Activated CD4-positive, alpha-beta T cell treated with anti-CD3 and anti-CD28 coated beads for 36 hours (primary cell): ENCODE data around the gene RAB8A. TPM values are rescaled to one million over a fixed set of nuclear protein-coding genes. Genes with fewer than 3 reads are reported as not detected.

Experiments
- ATAC-seq: fragments of 200-7000 bp; cut with Tn5 transposase; one replicate; pipeline ENCODE4 v1.10.0; 2021; ENCODE audit warnings: mild to moderate bottlenecking, moderate library complexity
- CTCF ChIA-PET: fragments of 350-600 bp; sonication (Branson Sonifier 250); formaldehyde crosslinking; loops from one replicate; lab custom pipeline; 2021; ENCODE audit warnings: antibody characterized with exemption; lab: Charles Lee
- POLR2A ChIA-PET: fragments of 350-600 bp; sonication (Branson Sonifier 250); formaldehyde crosslinking; loops from one replicate; lab custom pipeline; 2021; ENCODE audit warnings: antibody characterized with exemption, inconsistent platforms; lab: Charles Lee
- DNase-seq: peaks from one replicate; pipeline ENCODE4 v3.0.0-alpha.2; 2020
- H3K27ac Mint-ChIP-seq: one replicate; pipeline ENCODE4 v1.8.0; 2021; ENCODE audit warnings: mixed read lengths
- H3K27me3 Mint-ChIP-seq: one replicate; pipeline ENCODE4 v1.8.0; 2021; ENCODE audit warnings: mixed read lengths
- H3K36me3 Mint-ChIP-seq: one replicate; pipeline ENCODE4 v1.8.0; 2021; ENCODE audit warnings: low read depth, mixed read lengths
- H3K4me1 Mint-ChIP-seq: one replicate; pipeline ENCODE4 v1.8.0; 2021; ENCODE audit warnings: mixed read lengths
- H3K4me3 Mint-ChIP-seq: one replicate; pipeline ENCODE4 v1.8.0; 2021; ENCODE audit warnings: mild to moderate bottlenecking, moderate library complexity, mixed read lengths
- H3K9me3 Mint-ChIP-seq: one replicate; pipeline ENCODE4 v1.8.0; 2021; ENCODE audit warnings: low read depth, mixed read lengths
- intact Hi-C, 2 experiments: fragments of 100-400 bp; cut with DNase I in 1 of 2; cut with micrococcal nuclease in 1 of 2; formaldehyde crosslinking; loops; one replicate each; pipeline versions ENCODE4 v1.14.2 to v1.15.1; 2022 to 2024; cut with DNase I, micrococcal nuclease
- total RNA-seq, 2 experiments: library from RNA; stranded (reverse); gene quantifications; one replicate each; pipeline ENCODE4 v1.2.3, GENCODE V29; 2021

RAB8A gene
- total RNA-seq, 2 experiments from 2014 or later, result 165 to 218 TPM

DNA sequence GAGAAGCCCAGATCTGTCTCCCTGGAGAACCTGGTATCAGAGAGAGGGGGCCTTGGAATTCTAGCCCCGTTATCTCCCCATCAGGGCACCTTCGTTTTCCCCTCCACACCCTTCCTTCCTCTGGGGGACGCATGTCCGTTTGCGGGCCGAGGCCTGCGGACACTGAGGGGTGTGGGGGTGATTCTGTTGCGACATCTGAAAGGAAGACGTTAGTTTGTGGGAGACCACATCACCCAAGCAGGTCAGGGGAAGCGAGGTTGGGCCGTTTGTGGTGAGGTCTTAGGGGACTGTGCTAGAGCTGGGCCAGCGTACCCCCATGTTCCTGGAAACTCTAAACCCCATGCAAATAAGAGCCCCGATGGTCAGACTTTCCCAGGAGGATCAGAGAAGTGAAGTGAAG, 28.1 kb downstream of the RAB8A start:
- ChIA-PET POLR2A (no interaction called here), CTCF (interaction anchor here (0.6 kb wide), 1 partner anchor 105 kb away, joined by 3 read pairs; no protein-coding TSS in a partner anchor)
- H3K4me3 Mint-ChIP-seq, result no peak overlapping the region
- ATAC-seq (no peak), DNase-seq (no peak)
- intact Hi-C loops, result loop anchor here in 1 of 2 experiments (5.0 kb wide), 1 partner anchor 33 kb away; the partner anchor contains the start of gene CIB3
- no peaks in the 10 kb centered on the region for H3K27me3 Mint-ChIP-seq
- H3K36me3 Mint-ChIP-seq, result peaks cover 5% of the 10 kb centered on the region
- peak overlapping the region; percentile 10 for H3K27ac Mint-ChIP-seq
- peaks cover 2% of the 10 kb centered on the region for H3K9me3 Mint-ChIP-seq
- H3K4me1 Mint-ChIP-seq, result peaks cover 13% of the 10 kb centered on the region

- ATAC-seq (no peak), DNase-seq (no peak)
- intact Hi-C loops, result no loop called here
- Mint-ChIP-seq H3K36me3 (peaks cover 2% of the 10 kb centered on the region), H3K27ac (no peak overlapping the region), H3K4me3 (no peak overlapping the region), H3K9me3 (peaks cover 2% of the 10 kb centered on the region), H3K4me1 (peaks cover 21% of the 10 kb centered on the region), H3K27me3 (no peaks in the 10 kb centered on the region)
- POLR2A ChIA-PET, result interaction anchor here (0.6 to 1.0 kb wide), 3 partner anchors 13 to 70 kb away, joined by 3 to 5 read pairs (median 4); no protein-coding TSS in a partner anchor
- CTCF ChIA-PET, result no interaction called here
These were observed 29.4 kb downstream of the RAB8A start for GRCh38 chr19:16141043-16141442.

DNA sequence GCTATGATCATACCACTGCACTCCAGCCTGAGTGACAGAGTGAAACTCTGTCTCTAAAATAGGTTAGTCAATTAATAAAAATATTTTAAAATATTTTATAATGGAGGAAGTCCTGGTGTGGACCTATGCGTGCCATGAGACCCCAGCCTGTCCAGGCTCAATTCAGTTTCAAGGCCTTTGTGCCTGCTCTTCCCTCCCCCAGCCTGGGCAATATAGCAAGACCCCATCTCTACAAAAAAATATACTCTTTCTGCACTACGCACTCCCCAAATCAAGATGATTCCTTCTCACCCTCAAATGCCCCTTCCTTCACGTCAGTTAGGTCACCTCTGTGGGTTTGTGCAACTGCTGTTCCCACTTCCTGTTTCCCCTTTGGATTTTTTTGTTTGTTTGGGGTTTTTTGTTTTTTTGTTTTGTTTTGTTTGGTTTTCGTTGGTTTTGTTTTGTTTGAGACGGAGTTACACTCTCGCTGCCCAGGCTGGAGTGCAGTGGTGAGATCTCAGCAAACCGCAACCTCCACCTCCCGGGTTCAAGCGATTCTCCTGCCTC, 30.4 kb downstream of the RAB8A start:
- POLR2A ChIA-PET, result interaction anchor here (0.6 to 0.8 kb wide), 2 partner anchors 23 to 305 kb away, joined by 3 to 4 read pairs; no protein-coding TSS in a partner anchor

DNA sequence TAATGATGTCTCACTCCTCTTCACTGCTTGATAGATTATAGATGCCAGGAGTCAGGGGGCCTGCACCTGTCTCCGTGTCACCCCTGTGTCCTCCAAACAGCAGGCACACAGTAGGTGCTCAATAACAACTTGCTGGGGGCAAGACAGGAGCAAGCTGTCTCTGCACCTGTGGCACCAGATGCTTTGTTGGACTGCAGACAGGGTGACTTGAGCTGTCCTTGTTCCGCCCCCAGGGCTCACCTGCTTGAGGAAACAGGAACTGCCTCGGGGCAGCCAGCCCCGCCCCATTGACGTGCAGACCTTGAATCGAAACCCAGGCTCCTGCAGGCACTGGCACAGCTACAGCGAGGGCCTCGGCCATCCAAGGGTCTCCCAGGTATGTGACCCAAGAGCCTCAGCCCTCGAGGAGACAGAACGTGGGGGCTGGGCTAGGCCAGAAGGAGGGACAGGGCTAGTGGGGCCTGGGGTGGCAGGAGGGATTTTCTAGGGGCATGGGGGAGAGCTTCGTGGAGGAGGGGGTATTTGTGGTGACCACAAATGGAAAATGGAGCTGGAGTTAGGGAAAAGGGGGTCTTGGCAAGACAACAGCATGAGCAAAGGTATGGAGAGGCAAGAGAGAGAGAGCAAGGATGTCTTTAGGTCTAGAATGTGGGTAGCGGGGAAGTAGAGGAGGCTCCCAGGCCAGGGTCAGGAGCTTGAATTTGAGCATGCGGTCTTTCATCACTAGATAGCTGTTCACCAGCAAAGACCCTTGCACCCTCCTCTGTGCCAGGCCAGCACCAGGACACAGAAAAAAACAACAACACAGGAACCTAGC, 31.9 kb downstream of the RAB8A start, which contains the start of gene HSH2D:
Gene HSH2D, plus strand, starts transcription at position 287 of the 817 bp plus-strand sequence. CDS start 5,066 bp downstream, outside the sequence.
- peaks cover 24% of the 10 kb centered on the region for H3K4me1 Mint-ChIP-seq
- no peaks in the 10 kb centered on the region for H3K27me3 Mint-ChIP-seq
- H3K36me3 Mint-ChIP-seq, result peaks cover 7% of the 10 kb centered on the region
- ChIA-PET CTCF (interaction anchor here (0.6 to 2.0 kb wide), 5 partner anchors 25 to 509 kb away, joined by 3 to 9 read pairs (median 4); no protein-coding TSS in a partner anchor), POLR2A (interaction anchor here (2.4 kb wide), 1 partner anchor 10 kb away, joined by 6 read pairs; no protein-coding TSS in a partner anchor)
- H3K4me3 Mint-ChIP-seq, result peak within 1 kb of the TSS; percentile 94
- ATAC-seq (peak; percentile 100), DNase-seq (peak; percentile 91)
- H3K9me3 Mint-ChIP-seq, result peaks cover 2% of the 10 kb centered on the region
- peak within 1 kb of the TSS; percentile 93 for H3K27ac Mint-ChIP-seq
- intact Hi-C loops, result loop anchor here in 1 of 2 experiments (1.0 kb wide), 2 partner anchors 24 to 42 kb away; partner anchors contain the start of gene FAM32A

More for the DNA sequence above, 30.4 kb downstream of the RAB8A start:
- Mint-ChIP-seq H3K27ac (no peak overlapping the region), H3K36me3 (peaks cover 5% of the 10 kb centered on the region), H3K27me3 (no peaks in the 10 kb centered on the region), H3K4me1 (peaks cover 24% of the 10 kb centered on the region), H3K4me3 (no peak overlapping the region), H3K9me3 (peaks cover 2% of the 10 kb centered on the region)
- intact Hi-C loops, result no loop called here
- CTCF ChIA-PET, result no interaction called here
- DNase-seq (no peak), ATAC-seq (no peak)

DNA sequence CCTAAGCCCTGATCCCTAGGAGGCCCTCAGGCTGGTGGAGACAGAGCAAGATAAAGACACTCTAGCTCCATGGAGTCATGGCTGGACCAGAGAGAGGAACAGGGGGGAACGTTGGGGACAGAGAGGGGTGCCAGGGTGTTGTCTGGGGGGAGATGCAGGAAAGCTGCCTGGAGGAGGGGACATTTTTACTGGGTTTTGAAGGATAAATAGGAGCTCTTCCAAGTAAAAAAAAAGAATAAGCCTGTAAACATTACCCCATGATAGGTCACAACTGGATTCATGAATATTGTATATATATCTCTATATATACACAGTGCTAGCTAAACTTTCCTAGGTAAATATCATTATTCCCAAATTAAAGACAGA, 32.5 kb downstream of the RAB8A start:
- H3K9me3 Mint-ChIP-seq, result peaks cover 2% of the 10 kb centered on the region
- intact Hi-C loops, result no loop called here
- ATAC-seq, result peak; percentile 17
- ChIA-PET POLR2A (interaction anchor here (2.4 kb wide), 1 partner anchor 9 kb away, joined by 6 read pairs; no protein-coding TSS in a partner anchor), CTCF (interaction anchor here (0.7 to 2.0 kb wide), 3 partner anchors 25 to 103 kb away, joined by 4 to 9 read pairs (median 5); no protein-coding TSS in a partner anchor)
- peaks cover 10% of the 10 kb centered on the region for H3K36me3 Mint-ChIP-seq
- DNase-seq, result no peak
- H3K4me3 Mint-ChIP-seq, result peak overlapping the region; percentile 94
- H3K4me1 Mint-ChIP-seq, result peaks cover 24% of the 10 kb centered on the region
- H3K27ac Mint-ChIP-seq, result peak overlapping the region; percentile 93
- H3K27me3 Mint-ChIP-seq, result no peaks in the 10 kb centered on the region

DNA sequence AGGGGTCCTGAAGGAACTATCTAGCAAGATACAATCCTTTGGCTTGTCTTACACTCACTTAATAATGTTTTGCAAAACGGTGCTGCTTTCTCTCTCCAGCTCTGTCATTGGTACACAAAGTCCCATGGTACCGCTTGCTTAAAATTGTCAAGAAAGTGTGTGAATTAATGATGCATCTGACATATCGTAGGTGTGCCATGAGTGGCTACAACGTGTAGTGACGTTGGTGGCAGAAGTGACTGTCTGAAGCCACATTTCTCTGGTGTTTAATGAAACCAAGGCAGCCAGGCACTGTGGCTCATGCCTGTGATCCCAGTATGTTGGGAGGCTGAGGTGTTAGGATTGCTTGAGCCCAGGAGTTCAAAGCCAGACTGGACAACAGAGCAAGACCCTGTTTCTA, 34.4 kb downstream of the RAB8A start:
- intact Hi-C loops, result no loop called here
- Mint-ChIP-seq H3K27ac (no peak overlapping the region), H3K4me3 (peak overlapping the region; percentile 17), H3K4me1 (peaks cover 24% of the 10 kb centered on the region), H3K36me3 (peaks cover 11% of the 10 kb centered on the region), H3K27me3 (no peaks in the 10 kb centered on the region), H3K9me3 (peaks cover 2% of the 10 kb centered on the region)
- CTCF ChIA-PET, result no interaction called here
- POLR2A ChIA-PET, result interaction anchor here (1.1 to 1.4 kb wide), 2 partner anchors 10 to 35 kb away, joined by 3 to 4 read pairs; partner anchors contain the start of gene RAB8A
- no peak for DNase-seq
- no peak for ATAC-seq

DNA sequence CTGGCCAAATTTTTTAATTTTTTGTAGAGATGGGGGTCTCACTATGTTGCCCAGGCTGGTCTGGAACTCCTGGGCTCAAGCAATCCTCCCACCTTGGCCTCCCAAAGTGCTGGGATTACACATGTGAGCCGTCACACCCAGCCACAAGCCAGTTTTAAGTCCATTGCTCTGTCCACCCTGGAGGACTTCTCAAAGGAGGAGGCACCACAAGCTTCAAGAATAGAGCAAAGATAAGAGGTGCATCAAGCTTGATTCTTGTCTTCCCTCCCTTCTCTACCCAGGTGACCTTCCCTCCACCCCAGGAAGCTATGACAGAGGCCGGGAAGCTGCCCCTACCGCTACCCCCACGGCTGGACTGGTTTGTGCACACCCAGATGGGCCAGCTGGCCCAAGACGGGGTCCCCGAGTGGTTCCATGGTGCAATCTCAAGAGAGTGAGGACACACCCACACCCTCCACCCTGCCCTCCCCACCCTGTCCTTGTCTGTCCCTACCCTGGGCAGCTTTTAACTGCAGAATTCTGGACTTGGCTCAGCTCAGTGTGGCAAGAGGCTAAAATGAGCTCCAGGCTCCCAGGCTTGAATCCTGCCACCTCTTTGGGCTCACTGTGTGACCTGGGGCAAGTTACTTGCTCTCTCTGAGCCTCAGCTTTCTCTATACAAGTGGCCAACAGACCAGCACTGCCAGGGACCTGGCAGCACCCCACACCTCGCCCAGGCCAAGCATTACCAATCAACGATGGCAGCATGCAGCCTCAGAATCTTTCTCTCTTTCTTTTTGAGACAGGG, 36.9 kb downstream of the RAB8A start:
- DNase-seq (no peak), ATAC-seq (no peak)
- H3K36me3 Mint-ChIP-seq, result peaks cover 24% of the 10 kb centered on the region
- intact Hi-C loops, result no loop called here
- H3K4me3 Mint-ChIP-seq, result no peak overlapping the region
- H3K27me3 Mint-ChIP-seq, result no peaks in the 10 kb centered on the region
- peaks cover 15% of the 10 kb centered on the region for H3K4me1 Mint-ChIP-seq
- ChIA-PET POLR2A (interaction anchor here (1.0 kb wide), 1 partner anchor 37 kb away, joined by 3 read pairs; no protein-coding TSS in a partner anchor), CTCF (interaction anchor here (1.4 to 2.6 kb wide), 2 partner anchors 14 to 107 kb away, joined by 5 to 12 read pairs; no protein-coding TSS in a partner anchor)
- H3K27ac Mint-ChIP-seq, result no peak overlapping the region
- H3K9me3 Mint-ChIP-seq, result no peaks in the 10 kb centered on the region

- Mint-ChIP-seq H3K4me3 (no peak overlapping the region), H3K27me3 (no peaks in the 10 kb centered on the region), H3K36me3 (peaks cover 48% of the 10 kb centered on the region), H3K27ac (no peak overlapping the region), H3K9me3 (no peaks in the 10 kb centered on the region), H3K4me1 (no peaks in the 10 kb centered on the region)
- ChIA-PET POLR2A (interaction anchor here (0.6 to 1.4 kb wide), 4 partner anchors 10 to 317 kb away, joined by 3 to 6 read pairs (median 3); partner anchors contain the start of gene HSH2D), CTCF (interaction anchor here (0.5 to 0.8 kb wide), 4 partner anchors 9 to 284 kb away, joined by 3 to 4 read pairs (median 4); no protein-coding TSS in a partner anchor)
- ATAC-seq, result peak; percentile 50
- intact Hi-C loops, result no loop called here
- peak; percentile 52 for DNase-seq
These were observed 42.1 kb downstream of the RAB8A start for GRCh38 chr19:16153582-16154336.

GRCh38 chr19:16154557-16154956, 42.9 kb downstream of the RAB8A start:
- Mint-ChIP-seq H3K4me1 (no peaks in the 10 kb centered on the region), H3K36me3 (peaks cover 45% of the 10 kb centered on the region), H3K27me3 (no peaks in the 10 kb centered on the region), H3K9me3 (no peaks in the 10 kb centered on the region), H3K4me3 (no peak overlapping the region), H3K27ac (no peak overlapping the region)
- DNase-seq, result no peak
- intact Hi-C loops, result no loop called here
- ChIA-PET POLR2A (interaction anchor here (0.7 kb wide), 2 partner anchors 9 to 60 kb away, joined by 3 read pairs; no protein-coding TSS in a partner anchor), CTCF (no interaction called here)
- ATAC-seq, result no peak

DNA sequence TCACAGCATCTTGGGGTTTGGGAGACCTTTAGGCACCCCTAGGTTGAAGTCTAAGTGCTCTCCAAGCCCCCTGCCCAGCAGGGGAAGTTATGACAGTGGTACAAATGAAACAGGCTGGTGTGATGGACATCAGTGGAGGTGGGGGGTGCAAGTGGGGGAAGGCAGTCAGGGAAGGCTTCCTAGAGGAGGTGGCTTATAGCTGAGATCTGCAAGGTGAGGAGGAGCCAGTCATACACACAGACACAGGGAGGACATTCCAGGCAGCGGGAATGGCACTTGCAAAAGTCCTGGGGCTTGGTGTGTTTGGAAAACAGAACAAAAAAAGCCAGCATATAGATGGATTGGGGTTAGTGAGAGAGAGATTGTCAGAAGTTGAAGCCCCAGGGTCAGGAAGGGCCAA, 43.4 kb downstream of the RAB8A start:
- H3K27ac Mint-ChIP-seq, result no peak overlapping the region
- no peaks in the 10 kb centered on the region for H3K9me3 Mint-ChIP-seq
- ATAC-seq (no peak), DNase-seq (no peak)
- no peak overlapping the region for H3K4me3 Mint-ChIP-seq
- intact Hi-C loops, result no loop called here
- POLR2A ChIA-PET, result interaction anchor here (0.7 kb wide), 1 partner anchor 10 kb away, joined by 3 read pairs; no protein-coding TSS in a partner anchor
- H3K36me3 Mint-ChIP-seq, result peaks cover 44% of the 10 kb centered on the region
- CTCF ChIA-PET, result no interaction called here
- no peaks in the 10 kb centered on the region for H3K27me3 Mint-ChIP-seq
- H3K4me1 Mint-ChIP-seq, result no peaks in the 10 kb centered on the region
